Measurements from ENCODE around the gene MYT1.

MYT1 gene

GRCh38 chr20:64209148-64209547, 44.9 kb downstream of the MYT1 start:
- no peak for DNase-seq (ENCODE audit: extremely low read depth, low read depth)
- no peak for TF ChIP-seq CTCF (IDR thresholded peaks at IDR 0.05; ENCODE audit: low read depth, low read length)

- no peak for DNase-seq (ENCODE audit: extremely low read depth, low read depth)
- no peak for TF ChIP-seq CTCF (IDR thresholded peaks at IDR 0.05; ENCODE audit: low read depth, low read length)
These were observed 46.6 kb downstream of the MYT1 start for GRCh38 chr20:64210656-64211369.

GRCh38 chr20:64211874-64212658, 47.8 kb downstream of the MYT1 start:
- TF ChIP-seq CTCF (IDR thresholded peaks at IDR 0.05; ENCODE audit: low read depth, low read length) = no peak
- DNase-seq (ENCODE audit: extremely low read depth, low read depth) = no peak

GRCh38 chr20:64212755-64213154, 48.5 kb downstream of the MYT1 start:
- TF ChIP-seq CTCF (IDR thresholded peaks at IDR 0.05; ENCODE audit: low read depth, low read length) = no peak
- no peak for DNase-seq (ENCODE audit: extremely low read depth, low read depth)

- no peak for DNase-seq (ENCODE audit: extremely low read depth, low read depth)
- no peak for TF ChIP-seq CTCF (IDR thresholded peaks at IDR 0.05; ENCODE audit: low read depth, low read length)
These were observed 49.9 kb downstream of the MYT1 start for GRCh38 chr20:64214113-64214512.

- no peak for TF ChIP-seq CTCF (IDR thresholded peaks at IDR 0.05; ENCODE audit: low read depth, low read length)
- no peak for DNase-seq (ENCODE audit: extremely low read depth, low read depth)
These were observed 50.7 kb downstream of the MYT1 start for GRCh38 chr20:64214952-64215351.

GRCh38 chr20:64216036-64216435, 51.8 kb downstream of the MYT1 start:
- TF ChIP-seq CTCF (IDR thresholded peaks at IDR 0.05; ENCODE audit: low read depth, low read length) = no peak
- DNase-seq (ENCODE audit: extremely low read depth, low read depth) = no peak

All from AG09319 (cell line).